Ramos (cell line): ENCODE measurements around the gene GOLGA8T.
"Not testable (repeated sequence)": the region's sequence is repeated elsewhere in the genome, so short reads cannot be mapped to it uniquely, and the experiment has no call there.

ENCODE experiments used
- in situ Hi-C: fragments of 300-500 bp; cut with MboI; formaldehyde crosslinking; loops from one replicate; pipeline ENCODE4 v1.14.3; 2022; ENCODE audit warnings: low sequenced_read_pairs; ENCODE audit not compliant: unreplicated experiment

GOLGA8T gene

GRCh38 chr15:30189754-30190153 lies 54.9 kb downstream of the GOLGA8T start:
- in situ Hi-C loops: not testable (repeated sequence)

GRCh38 chr15:30191143-30191542 lies 56.3 kb downstream of the GOLGA8T start:
- in situ Hi-C loops: not testable (repeated sequence)

- in situ Hi-C loops: not testable (repeated sequence)
Observed at GRCh38 chr15:30191639-30192038, 56.8 kb downstream of the GOLGA8T start.

DNA sequence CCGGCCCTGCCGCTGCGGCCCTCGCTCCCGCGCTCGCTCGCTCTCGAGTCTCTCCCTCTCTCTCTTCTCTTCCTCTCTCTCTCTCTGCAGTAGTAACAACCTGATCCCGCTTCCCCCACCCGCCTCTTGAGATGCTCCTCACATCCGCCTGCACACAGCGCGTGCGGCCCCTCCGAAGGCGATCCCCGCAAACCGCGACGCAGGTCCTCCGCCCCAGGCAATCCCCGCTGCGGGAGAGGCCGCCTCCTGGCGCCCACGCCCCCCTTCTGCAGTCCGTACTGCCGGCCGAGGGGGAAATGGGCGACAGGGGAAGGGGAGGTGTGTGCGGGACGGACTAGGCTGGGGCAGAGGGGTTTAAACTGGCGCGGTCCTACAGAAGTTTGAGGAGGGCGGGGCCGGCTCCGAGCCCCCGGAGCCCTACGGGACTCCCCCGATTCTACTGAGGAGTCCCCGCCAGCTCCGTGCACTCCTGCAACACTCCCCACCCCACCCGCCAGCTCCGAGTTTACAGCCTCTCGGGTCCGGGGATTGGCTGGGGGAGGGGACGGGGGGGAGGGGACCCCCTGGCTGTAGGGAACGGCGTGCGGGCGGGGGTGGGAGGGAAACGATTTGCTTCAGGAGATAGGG lies 57.4 kb downstream of the GOLGA8T start:
- in situ Hi-C loops: not testable (repeated sequence)

DNA sequence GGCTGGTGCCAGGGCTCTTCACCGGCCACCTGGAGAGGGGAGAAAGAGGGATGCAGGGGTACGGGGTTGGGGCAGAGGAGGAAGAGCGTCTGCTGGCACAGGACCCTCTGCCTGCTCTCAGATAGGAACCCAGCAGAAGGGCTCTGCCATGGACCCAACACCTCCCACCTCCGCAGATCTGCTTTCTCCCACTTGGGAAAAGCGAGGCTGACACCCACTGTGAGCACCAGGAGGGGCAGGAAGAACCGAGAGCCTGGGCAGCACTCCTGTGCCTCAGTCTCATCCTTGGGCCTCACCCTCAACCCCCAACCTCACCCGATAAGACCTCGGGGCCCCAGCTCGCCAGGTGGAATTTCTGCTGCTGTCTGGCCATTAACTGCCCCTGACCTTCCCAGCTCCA lies 58.0 kb downstream of the GOLGA8T start:
- in situ Hi-C loops: not testable (repeated sequence)
